ENCODE results near the gene MTHFSD.

MTHFSD gene

DNA sequence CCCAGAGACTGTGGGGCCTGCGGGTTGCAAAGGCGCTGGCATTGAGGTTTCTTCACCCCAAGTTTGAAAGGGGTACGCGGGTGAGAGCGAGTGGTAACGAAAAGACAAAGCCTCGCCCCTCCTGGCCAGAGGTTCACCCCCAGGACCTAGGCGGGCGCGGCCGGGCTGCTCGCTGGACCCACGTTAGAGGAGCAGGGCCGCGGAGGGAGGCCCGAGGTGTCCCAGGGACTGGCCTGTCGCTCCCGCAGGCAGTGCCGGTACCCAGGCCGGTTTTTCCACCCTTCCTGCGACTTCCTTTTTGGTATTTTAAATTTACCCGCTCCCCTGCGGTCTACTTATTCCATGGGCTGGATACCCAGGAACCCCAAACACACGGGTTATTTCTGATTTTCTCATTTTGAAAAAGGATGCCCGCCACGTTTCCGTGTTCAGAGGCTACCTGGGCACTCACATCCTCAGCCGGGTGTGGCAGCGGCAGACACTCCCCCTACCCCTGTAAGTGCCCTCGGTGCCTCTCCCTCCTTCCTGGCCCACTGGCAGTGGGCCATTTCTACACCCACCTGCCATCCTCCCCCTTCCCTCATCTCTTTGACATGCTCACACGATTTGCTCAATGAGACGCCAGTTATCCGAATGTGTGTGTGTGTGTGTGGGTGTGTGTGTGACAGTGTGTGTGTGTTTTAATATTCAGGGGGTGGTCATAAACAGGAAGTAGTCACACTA lies 21.7 kb upstream of the MTHFSD start:
- Mint-ChIP-seq H3K27me3 (ENCODE audit: low read depth) (peaks cover 70% of the 10 kb centered on the region), H3K4me3 (peak overlapping the region; percentile 70), H3K9me3 (no peaks in the 10 kb centered on the region), H3K27ac (no peak overlapping the region), H3K4me1 (ENCODE audit: low read depth) (peaks cover 10% of the 10 kb centered on the region), H3K36me3 (ENCODE audit: low read depth) (no peaks in the 10 kb centered on the region)

DNA sequence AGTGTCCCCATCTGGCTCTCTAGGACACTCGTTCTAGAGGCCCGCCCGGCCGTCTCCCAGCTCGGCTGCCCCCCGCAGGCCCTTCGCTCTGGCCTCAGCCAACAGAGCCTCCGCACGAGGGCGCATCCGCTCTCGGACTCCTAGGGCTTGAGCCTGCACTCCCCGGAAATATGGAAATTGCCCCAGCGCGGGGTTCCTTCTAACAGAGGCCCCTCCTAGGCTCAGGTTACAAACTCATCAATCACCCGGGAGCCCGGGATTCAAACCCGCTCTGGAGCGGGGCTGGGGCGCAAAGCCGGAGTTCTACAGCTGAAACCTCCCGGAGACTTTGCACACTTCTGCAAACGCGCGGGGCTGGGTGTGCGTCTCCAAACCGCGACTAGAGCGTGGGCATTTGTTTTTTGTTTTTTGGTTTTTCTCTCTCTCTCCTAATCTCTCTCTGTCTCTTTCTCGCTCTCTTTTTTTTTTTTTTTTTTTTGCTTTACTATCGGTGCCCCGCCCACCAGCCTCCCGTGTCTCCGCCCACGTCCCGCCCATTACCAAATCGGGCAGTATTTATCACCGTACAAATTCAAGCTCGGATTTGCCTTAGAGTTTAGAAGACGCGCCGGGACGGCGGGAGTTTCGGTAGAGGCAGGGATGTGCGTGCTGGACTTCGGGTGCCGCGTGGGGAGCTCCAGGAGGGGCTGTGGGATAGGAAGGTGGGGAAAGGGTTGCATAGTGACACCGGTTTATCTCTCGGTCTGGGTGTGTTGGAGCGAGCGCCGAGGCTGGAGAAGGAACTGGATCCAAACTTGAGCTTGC lies 20.9 kb upstream of the MTHFSD start:
- Mint-ChIP-seq H3K4me1 (ENCODE audit: low read depth) (peaks cover 10% of the 10 kb centered on the region), H3K27me3 (ENCODE audit: low read depth) (peaks cover 66% of the 10 kb centered on the region), H3K27ac (no peak overlapping the region), H3K36me3 (ENCODE audit: low read depth) (no peaks in the 10 kb centered on the region), H3K4me3 (peak overlapping the region; percentile 70), H3K9me3 (no peaks in the 10 kb centered on the region)

DNA sequence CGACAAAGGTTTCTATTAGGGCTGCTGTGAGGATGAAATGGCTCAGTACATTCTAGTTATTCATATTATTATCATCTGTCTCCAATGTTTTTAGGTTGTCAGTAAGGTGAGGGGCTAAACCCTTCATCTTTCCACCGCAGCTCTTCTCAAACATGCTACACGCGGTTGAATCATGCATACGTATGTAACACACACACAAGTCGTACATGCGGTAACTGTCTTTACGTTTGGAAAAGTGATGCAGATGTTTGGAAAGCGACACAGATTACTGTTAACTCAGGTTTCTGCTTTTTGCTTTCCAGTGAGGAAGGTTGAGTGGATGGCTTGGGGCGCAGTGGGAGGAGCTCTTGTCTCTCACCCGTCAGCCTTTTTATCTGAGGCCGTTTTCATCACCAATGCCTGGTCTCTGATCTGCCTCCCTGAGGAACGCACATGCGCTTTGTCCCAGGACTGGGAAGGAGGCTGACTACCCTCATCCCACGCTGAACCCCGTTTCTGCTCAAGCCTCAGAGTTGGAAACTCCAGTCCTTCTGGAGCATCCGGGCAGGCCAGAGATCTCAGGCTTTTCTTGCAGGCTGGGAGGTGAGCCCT lies 20.2 kb upstream of the MTHFSD start:
- no peak overlapping the region for H3K4me3 Mint-ChIP-seq
- H3K9me3 Mint-ChIP-seq, result no peaks in the 10 kb centered on the region
- no peak overlapping the region for H3K27ac Mint-ChIP-seq
- peaks cover 66% of the 10 kb centered on the region for H3K27me3 Mint-ChIP-seq (ENCODE audit: low read depth)
- H3K36me3 Mint-ChIP-seq (ENCODE audit: low read depth), result no peaks in the 10 kb centered on the region
- peaks cover 10% of the 10 kb centered on the region for H3K4me1 Mint-ChIP-seq (ENCODE audit: low read depth)

DNA sequence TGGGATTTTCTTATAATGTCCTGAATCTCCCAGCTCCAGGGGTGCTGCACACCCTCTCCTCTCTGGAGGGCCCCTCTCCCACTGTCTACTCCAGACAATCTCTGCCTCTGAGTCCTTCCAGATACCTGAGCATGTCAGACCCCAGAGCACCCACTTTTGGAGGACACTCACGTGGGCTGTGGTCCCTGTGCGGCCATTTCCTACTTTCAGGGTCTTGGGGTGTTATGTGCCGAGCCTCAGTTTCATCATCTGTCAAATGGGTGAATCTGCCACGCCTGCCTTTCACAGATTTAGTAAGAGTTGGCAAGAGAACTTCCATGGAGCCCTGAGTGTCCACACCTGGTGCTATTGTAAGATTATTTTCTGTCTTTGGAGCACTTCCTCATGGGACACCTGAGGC lies 19.6 kb upstream of the MTHFSD start:
- peaks cover 10% of the 10 kb centered on the region for H3K4me1 Mint-ChIP-seq (ENCODE audit: low read depth)
- no peaks in the 10 kb centered on the region for H3K9me3 Mint-ChIP-seq
- no peaks in the 10 kb centered on the region for H3K36me3 Mint-ChIP-seq (ENCODE audit: low read depth)
- no peak overlapping the region for H3K27ac Mint-ChIP-seq
- peaks cover 67% of the 10 kb centered on the region for H3K27me3 Mint-ChIP-seq (ENCODE audit: low read depth)
- H3K4me3 Mint-ChIP-seq, result no peak overlapping the region

DNA sequence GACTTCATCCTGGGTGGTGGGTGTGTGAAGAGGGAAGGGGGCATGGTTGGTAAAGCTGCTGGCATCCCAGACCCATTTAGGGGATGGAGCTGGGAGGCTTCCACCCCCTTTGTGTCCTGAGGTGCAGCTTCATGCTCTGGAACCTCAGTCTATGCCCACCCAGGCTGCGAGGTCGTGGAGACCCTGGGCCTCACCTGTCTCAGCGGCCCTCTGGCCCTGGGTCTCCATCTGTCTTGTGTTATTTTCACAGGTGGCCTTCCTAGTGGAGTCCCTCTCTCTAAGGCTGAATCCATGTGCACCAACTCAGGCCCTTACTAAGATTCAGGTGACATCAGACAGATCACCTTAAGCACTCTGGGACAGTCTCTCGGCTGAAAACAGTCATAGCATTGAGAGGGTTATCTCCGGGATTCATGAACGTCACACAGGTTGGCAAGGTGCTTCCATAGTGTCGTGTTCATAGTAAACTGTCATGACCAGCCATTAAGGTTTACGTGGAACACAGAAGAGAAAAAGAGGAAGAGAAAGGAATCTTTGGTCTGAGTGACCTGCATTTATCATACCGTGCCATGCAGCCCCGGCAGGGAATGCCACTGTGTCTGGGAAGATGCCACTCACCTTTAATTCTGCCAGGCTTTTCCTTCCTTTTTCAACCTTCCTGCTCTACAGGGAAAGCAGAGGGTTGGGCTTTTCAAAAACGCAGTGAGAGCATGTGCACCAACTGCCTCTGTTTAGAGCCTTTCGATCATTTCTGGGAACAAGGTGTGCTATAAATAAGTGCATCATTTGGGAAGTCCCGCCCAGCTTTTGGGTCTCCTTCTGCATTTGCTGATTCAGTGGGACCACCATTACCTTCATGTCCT lies 18.8 kb upstream of the MTHFSD start:
- H3K36me3 Mint-ChIP-seq (ENCODE audit: low read depth), result no peaks in the 10 kb centered on the region

DNA sequence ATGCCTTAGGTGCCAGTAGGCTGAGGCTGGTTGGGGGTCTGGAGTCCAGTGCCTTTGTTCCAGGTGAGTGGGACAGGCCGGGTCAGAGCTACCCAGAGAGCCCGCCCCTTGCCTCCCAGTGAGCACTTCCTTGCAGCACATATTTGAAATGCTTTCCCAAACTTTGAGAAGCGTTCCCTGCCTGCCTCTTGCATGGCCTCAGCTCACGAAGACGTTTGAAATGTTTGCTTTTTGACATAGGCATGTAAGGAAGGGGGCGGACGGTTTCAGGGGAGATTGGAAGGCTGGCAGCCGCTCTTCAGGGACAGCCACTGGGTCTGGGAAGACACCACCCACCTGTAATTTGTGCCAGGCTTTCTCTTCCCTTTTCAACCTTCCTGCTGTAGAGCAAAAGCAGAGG lies 18.2 kb upstream of the MTHFSD start:
- Mint-ChIP-seq H3K27me3 (ENCODE audit: low read depth) (peaks cover 69% of the 10 kb centered on the region), H3K36me3 (ENCODE audit: low read depth) (no peaks in the 10 kb centered on the region), H3K4me3 (no peak overlapping the region), H3K27ac (no peak overlapping the region), H3K4me1 (ENCODE audit: low read depth) (peaks cover 10% of the 10 kb centered on the region), H3K9me3 (no peaks in the 10 kb centered on the region)

More for the DNA sequence above, 18.8 kb upstream of the MTHFSD start:
- H3K27ac Mint-ChIP-seq, result no peak overlapping the region
- H3K4me3 Mint-ChIP-seq, result no peak overlapping the region
- peaks cover 71% of the 10 kb centered on the region for H3K27me3 Mint-ChIP-seq (ENCODE audit: low read depth)
- peaks cover 10% of the 10 kb centered on the region for H3K4me1 Mint-ChIP-seq (ENCODE audit: low read depth)
- H3K9me3 Mint-ChIP-seq, result no peaks in the 10 kb centered on the region

DNA sequence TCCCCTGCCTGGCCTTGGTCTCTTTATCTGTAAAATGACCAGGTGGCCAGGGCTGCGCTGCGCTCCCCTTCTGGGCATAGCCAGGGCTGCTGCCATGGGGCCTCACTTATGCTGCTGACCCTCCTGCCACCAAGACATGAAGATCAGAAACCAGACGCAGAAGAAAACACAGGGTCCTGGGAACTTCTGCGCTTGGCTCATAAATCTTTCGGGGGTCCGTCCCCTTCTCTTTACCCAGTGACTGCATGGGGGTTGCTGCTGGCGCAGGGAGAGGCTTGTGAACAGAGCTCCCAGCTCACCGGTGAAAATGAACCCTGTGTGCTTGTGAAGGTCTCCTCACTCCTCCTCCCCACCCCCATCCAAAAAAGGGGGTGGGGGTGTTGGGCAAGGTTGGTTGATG lies 17.6 kb upstream of the MTHFSD start:
- Mint-ChIP-seq H3K4me1 (ENCODE audit: low read depth) (peaks cover 10% of the 10 kb centered on the region), H3K27me3 (ENCODE audit: low read depth) (peaks cover 64% of the 10 kb centered on the region), H3K4me3 (no peak overlapping the region), H3K27ac (no peak overlapping the region), H3K9me3 (no peaks in the 10 kb centered on the region), H3K36me3 (ENCODE audit: low read depth) (no peaks in the 10 kb centered on the region)

DNA sequence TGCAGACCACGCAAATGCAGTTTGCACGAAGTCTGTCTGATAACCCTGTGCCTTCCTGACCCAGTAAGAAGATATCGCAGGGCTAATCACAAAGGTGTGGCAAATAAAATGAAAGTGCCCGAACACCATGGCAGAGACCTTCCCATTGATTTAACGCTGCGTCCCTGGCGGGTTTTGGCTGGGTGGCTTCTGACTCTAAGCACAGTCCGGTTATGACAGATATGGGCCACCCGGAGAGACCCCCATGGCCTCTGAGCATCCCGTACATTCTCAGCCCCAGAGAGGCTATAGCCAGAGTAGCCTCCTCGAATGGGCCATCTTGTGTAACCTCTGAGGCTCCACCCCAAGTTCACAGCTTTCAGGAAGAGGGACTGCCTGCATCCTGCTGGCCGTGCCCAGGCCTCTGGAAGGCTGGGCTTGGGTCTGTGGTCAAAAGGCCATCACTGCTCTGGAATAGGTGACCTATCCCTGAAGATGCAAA lies 17.0 kb upstream of the MTHFSD start:
- Mint-ChIP-seq H3K4me3 (no peak overlapping the region), H3K27ac (no peak overlapping the region), H3K36me3 (ENCODE audit: low read depth) (no peaks in the 10 kb centered on the region), H3K27me3 (ENCODE audit: low read depth) (peaks cover 63% of the 10 kb centered on the region), H3K9me3 (no peaks in the 10 kb centered on the region), H3K4me1 (ENCODE audit: low read depth) (peaks cover 10% of the 10 kb centered on the region)

DNA sequence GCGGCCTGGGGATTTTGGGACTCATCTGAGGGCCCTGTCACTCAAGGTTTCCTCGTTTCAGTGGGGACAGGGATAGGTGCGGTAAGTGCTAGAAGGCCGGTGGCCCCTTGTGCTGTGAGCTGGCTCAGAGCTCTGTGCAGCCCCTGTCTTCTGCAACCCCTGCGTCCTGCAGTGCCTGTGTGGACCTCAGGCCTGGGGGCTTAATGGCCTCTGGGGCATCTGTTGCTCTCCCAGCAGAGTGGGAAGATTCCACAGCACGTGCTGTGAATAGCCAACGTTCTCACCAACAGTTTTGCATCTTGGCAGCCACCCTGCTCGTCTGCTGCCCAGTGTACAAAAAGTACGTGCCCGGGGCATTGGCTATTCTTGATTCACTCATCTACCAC lies 16.5 kb upstream of the MTHFSD start:
- Mint-ChIP-seq H3K27me3 (ENCODE audit: low read depth) (peaks cover 59% of the 10 kb centered on the region), H3K9me3 (no peaks in the 10 kb centered on the region), H3K4me3 (no peak overlapping the region), H3K36me3 (ENCODE audit: low read depth) (no peaks in the 10 kb centered on the region), H3K27ac (no peak overlapping the region), H3K4me1 (ENCODE audit: low read depth) (peaks cover 6% of the 10 kb centered on the region)

DNA sequence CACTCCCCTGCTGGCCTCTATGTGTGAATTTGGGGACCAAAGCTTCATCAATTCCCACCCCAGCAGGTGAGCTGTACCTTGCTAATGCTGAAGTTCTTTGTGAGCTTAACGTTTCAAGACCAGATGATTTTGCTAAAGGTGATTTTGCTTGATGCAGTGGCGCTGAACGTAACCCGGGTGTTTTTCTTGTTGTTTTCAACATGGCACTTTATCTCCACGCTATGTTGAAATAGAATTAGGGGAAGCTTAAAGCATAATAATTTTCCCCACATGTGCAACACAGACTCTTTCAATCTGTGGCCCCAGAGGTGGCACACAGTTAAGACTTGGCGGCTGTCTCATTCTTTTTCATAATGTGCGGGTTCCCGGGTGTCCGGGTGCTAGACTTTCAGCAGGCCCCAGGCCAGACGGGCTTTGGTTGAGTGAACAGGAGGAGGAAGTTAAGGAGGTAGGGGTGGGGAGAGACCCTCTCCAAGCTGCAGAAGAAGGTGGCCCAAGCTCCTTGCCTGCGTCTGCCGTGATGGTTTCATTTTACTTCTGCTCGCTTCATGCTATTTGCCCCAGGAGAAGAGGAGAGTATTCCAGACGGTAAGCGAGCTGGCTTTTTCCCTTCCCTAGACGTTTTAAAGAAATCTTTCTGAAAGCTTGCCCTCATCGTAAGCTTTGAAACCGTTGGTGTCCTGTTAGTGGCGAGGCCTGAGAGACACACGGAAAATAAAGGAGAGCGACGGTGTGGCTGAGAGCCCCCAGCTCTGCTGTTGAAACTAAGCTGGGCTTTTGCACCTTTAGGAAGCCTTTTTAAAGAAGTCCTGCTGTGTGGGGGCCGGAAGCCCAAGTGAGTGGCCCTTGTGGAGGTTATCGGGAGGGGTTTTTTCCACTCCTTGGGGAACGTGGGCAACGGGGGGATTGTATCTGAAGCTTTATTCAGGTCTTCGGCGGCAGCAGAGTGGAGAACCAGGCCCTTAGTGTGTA lies 15.8 kb upstream of the MTHFSD start:
- H3K27ac Mint-ChIP-seq, result no peak overlapping the region
- H3K9me3 Mint-ChIP-seq, result no peaks in the 10 kb centered on the region
- no peak overlapping the region for H3K4me3 Mint-ChIP-seq
- H3K27me3 Mint-ChIP-seq (ENCODE audit: low read depth), result peaks cover 59% of the 10 kb centered on the region
- H3K36me3 Mint-ChIP-seq (ENCODE audit: low read depth), result no peaks in the 10 kb centered on the region
- no peaks in the 10 kb centered on the region for H3K4me1 Mint-ChIP-seq (ENCODE audit: low read depth)

DNA sequence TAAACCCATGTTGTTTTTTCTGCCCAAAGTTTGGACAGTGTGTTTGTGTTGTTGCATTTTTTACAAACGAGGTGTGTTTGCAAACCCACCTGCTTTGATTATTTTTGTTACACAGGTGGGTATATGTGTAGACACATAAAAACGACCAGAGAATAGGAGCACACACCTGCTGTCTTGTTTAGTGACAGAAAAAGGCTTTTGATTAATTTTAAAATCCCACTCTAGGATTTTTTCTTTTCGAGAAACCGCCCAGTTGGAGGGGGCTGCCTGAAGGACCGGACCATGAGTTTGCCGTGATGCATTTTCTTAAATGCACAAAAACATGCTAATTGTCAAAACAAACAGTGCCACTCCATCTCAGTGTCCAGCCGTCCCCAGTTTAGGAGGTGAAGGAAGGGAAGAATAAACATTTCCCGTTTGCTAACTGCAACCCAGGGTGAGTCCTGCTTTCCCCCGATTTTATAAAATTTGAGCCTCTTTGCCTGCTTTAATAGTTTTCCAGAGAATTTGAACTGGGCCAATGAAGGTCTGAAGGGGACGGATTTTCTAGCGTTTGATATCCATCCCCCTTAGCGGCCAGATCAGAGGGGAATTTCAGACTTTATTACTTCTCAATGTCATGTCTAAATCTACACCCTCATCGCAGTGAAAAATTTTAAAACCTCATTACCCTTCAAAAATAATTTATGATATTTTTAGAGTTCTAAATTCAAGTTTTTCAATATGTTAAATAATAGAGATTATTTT lies 14.8 kb upstream of the MTHFSD start:
- Mint-ChIP-seq H3K27me3 (ENCODE audit: low read depth) (peaks cover 59% of the 10 kb centered on the region), H3K9me3 (no peaks in the 10 kb centered on the region), H3K4me3 (no peak overlapping the region), H3K36me3 (ENCODE audit: low read depth) (no peaks in the 10 kb centered on the region), H3K27ac (no peak overlapping the region), H3K4me1 (ENCODE audit: low read depth) (no peaks in the 10 kb centered on the region)

DNA sequence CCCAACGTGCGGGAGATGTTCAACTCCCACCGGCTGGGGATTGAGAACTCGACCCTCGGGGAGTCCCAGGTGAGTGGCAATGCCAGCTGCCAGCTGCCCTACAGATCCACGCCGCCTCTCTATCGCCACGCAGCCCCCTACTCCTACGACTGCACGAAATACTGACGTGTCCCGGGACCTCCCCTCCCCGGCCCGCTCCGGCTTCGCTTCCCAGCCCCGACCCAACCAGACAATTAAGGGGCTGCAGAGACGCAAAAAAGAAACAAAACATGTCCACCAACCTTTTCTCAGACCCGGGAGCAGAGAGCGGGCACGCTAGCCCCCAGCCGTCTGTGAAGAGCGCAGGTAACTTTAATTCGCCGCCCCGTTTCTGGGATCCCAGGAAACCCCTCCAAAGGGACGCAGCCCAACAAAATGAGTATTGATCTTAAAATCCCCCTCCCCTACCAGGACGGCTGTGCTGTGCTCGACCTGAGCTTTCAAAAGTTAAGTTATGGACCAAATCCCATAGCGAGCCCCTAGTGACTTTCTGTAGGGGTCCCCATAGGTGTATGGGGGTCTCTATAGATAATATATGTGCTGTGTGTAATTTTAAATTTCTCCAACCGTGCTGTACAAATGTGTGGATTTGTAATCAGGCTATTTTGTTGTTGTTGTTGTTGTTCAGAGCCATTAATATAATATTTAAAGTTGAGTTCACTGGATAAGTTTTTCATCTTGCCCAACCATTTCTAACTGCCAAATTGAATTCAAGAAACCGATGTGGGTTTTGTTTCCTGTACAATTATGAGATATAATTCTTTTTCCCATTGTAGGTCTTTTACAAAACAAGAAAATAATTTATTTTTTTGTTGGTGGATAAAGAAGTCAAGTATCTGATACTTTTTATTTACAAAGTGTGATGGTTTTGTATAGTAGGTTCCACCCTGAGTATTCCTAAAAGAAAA lies 13.9 kb upstream of the MTHFSD start:
- no peaks in the 10 kb centered on the region for H3K9me3 Mint-ChIP-seq
- H3K27ac Mint-ChIP-seq, result peak overlapping the region; percentile 45
- no peaks in the 10 kb centered on the region for H3K36me3 Mint-ChIP-seq (ENCODE audit: low read depth)
- peaks cover 61% of the 10 kb centered on the region for H3K27me3 Mint-ChIP-seq (ENCODE audit: low read depth)
- H3K4me1 Mint-ChIP-seq (ENCODE audit: low read depth), result peaks cover 2% of the 10 kb centered on the region
- no peak overlapping the region for H3K4me3 Mint-ChIP-seq
